GM04503 (cell line): Measurements from ENCODE around the gene NLRP1.
A peak's percentile ranks its signal among the peaks of the same experiment; 100 is the strongest.

Experiments used
- DNase-seq: peaks from one replicate; pipeline ENCODE4 v3.0.0-alpha.2; 2012; ENCODE audit warnings: low read depth

The NLRP1 gene

GRCh38 chr17:5516060-5516792, 68.1 kb downstream of the NLRP1 start:
- DNase-seq: peak; percentile 97

- DNase-seq: no peak
Observed at GRCh38 chr17:5514976-5515375, 69.3 kb downstream of the NLRP1 start.

GRCh38 chr17:5513628-5514027, 70.7 kb downstream of the NLRP1 start:
- no peak for DNase-seq

GRCh38 chr17:5511401-5512225, 72.7 kb downstream of the NLRP1 start:
- DNase-seq: no peak

- DNase-seq: no peak
Observed at GRCh38 chr17:5510771-5511170, 73.5 kb downstream of the NLRP1 start.

- no peak for DNase-seq
Observed at GRCh38 chr17:5509482-5509881, 74.8 kb downstream of the NLRP1 start.

GRCh38 chr17:5508810-5509209, 75.5 kb downstream of the NLRP1 start:
- DNase-seq: no peak

GRCh38 chr17:5506307-5506706, 78.0 kb downstream of the NLRP1 start:
- no peak for DNase-seq

- DNase-seq: no peak
Observed at GRCh38 chr17:5502552-5502951, 81.8 kb downstream of the NLRP1 start.

- no peak for DNase-seq
Observed at GRCh38 chr17:5501685-5502084, 82.6 kb downstream of the NLRP1 start.

GRCh38 chr17:5500589-5501391, 83.5 kb downstream of the NLRP1 start:
- DNase-seq: no peak

- DNase-seq: no peak
Observed at GRCh38 chr17:5500247-5500588, 84.1 kb downstream of the NLRP1 start.

GRCh38 chr17:5499476-5500231, 84.7 kb downstream of the NLRP1 start:
- no peak for DNase-seq

- DNase-seq: no peak
Observed at GRCh38 chr17:5492970-5493369, 91.3 kb downstream of the NLRP1 start.

- DNase-seq: no peak
Observed at GRCh38 chr17:5488752-5489151, 95.6 kb downstream of the NLRP1 start.

- peak; percentile 95 for DNase-seq
Observed at GRCh38 chr17:5486206-5487124, 97.8 kb downstream of the NLRP1 start, which contains the start of gene MIS12. MIS12 (plus strand) TSS chr17:5486566; CDS start chr17:5488863, 2,297 bp downstream.

GRCh38 chr17:5485270-5486205, 98.8 kb downstream of the NLRP1 start, which contains the start of gene DERL2:
DERL2 (minus strand) TSS chr17:5486178; CDS start chr17:5486161, 17 bp downstream.
- DNase-seq: no peak

GRCh38 chr17:5481451-5481850, 102.9 kb downstream of the NLRP1 start:
- DNase-seq: no peak

- DNase-seq: no peak
Observed at GRCh38 chr17:5480962-5481361, 103.3 kb downstream of the NLRP1 start.
